Superior temporal gyrus (tissue), 1 donor: ENCODE measurements around the gene SMIM33.
"Not testable (repeated sequence)": the region's sequence is repeated elsewhere in the genome, so short reads cannot be mapped to it uniquely, and the experiment has no call there.

Source experiments
- DNase-seq: peaks from one replicate; pipeline ENCODE4 v3.0.0-alpha.2; 2016; ENCODE audit errors: extremely low spot score

Gene SMIM33

DNA sequence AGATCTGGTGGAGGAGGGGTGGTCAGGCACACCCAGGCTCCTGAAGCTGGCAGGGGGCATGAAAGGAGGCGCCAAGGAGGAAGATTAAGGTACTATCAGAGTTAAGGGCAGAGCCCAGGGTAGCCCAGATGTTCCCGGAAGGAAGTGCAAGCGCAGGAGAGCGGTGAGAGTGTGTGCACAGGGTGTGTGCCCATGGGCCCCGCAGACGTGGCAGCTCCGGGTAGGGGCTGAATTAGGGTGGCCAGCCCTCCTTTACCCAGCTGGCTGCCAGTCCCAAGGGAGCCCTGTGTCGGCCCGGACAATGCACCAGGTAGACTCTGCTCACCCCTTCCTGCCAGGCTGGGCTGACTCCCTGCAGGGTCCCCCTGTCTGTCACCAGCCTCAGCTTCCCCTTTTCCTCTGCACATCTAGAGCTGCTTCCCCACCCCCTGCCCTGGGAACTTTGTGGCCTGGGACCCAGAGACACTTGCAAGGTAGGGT, at the start of gene SMIM33:
Gene SMIM33 (plus strand): TSS at position 184 of the 480 bp plus-strand sequence. CDS start 118 bp downstream, at position 302.
- no peak for DNase-seq

DNA sequence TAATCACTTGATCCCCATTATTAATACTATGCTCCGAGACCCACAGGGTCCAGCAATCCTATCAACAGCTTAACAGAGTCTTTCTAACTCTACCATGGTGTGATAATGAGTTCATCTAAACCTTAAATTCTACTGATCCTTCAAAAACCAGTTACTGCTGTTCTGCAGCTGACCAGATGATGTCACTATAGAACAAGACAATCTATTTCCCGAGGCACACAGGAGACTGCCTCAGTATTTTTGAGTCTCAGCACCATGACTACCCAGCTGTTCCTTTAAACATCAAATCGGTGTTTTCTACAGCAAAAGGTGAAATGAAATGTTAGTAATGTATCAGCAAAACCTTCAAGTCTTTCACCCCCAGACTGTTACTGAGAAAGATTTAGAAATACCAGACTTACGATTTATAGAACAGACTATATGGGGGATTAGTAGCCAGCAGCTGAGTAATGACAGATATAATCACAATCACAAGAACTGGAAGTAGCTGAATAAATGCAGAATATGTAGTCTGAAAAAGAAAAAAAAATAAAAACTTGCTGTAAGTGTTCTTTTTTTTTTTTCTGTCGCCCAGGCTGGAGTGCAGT, 48.4 kb upstream of the SMIM33 start:
- peak; percentile 91 for DNase-seq

DNA sequence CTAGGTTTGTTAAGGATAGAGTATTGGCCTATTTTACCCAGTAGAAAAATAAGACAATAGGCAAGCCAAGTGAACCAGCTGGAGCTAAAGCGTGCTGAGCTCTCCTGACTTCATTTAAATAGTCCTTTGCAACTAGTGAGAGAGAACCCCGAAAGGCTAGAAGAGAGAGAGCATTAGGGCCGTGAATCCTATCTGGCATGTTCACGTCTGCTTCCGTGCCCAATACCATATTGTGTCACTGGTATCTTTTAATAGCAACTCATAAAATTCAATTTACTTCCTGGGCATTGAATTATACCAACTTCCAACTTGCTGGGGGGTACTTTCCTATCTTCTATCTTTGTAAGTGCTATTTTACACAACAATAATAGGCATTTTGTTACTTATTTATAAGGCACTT, 45.3 kb upstream of the SMIM33 start:
- DNase-seq, result no peak

DNA sequence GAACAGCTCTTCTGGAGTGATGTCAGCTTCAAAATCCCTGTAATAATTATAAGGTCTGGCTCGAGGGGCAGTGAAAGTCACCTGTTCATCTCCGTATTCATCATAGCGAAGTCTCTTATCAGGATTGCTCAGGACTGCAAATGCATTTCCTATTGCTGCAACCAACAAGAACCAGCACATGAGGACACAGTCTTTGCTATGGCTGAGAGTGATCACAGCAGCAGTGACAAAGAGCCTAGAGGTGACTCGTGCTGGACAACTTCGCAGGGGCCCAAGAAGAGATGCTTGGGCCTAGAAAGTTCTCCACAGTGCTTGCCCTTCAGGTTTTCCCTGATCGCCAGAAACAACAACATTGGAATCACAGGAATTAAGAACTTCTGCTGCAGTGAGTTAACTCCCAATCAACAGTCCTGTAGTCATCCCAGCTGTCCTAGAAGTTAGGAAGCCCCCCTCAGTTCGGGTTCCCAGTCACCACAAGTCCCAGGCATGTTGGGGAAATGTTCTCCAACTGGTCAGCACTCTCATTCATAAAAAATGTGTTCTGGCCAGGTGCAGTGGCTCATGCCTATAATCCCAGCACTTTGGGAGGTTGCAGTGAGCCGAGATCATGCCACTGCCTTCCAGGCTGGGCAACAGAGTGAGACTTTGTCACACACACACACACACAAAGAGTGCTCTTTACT, 44.5 kb upstream of the SMIM33 start:
- DNase-seq, result no peak

DNA sequence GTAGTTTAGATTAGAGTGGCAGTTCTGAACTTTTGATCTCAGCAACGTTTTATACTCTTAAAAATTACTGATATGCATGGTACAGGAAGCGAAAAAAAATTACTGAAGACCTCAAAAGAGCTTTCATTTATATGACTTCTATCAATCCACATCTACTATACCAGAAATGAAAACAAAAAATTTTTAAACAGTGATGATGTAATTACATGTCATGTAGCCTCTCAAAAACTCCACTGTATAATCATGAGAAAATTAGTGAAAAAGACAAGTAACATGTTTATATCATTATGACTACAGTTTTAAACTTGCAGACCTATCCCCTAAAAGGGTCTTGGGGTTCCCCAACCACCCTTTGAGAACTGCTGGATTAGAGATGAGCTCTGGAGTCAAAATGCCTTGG, 40.8 kb upstream of the SMIM33 start:
- no peak for DNase-seq

DNA sequence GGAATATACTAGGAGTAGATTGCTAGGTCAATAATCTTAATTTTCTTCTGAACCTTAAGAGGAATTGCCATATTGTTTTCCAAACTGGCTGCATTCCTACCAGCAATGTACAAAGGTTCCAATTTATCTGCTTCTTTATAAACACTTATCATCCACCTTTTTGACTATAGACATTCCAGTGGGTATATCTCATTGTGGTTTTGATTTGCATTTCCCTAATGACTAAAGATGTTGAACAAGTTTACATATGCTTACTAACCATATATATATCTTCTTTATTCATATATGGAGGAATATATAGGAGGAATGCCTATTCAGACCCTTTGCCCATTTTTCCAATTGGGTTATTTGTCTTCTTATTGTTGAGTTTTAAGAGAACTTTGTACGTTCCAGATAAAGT, 39.1 kb upstream of the SMIM33 start:
- DNase-seq, result no peak

DNA sequence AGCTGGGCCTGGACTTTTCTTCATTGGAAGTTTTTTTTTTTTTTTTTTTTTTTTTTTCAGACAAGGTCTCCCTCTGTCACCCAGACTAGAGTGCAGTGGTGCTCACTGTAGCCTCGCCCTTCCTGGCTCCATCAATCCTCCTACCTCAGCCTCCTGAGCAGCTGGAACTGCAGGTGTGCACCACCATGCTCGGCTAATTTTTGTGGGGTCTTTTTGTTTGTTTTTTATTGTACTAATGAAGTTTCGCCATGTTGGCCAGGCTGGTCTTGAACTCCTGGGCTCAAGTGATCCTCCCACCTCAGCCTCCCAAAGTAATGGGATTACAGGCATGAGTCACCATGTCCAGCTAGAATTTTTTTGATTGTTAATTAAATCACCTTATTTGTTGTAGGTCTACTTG, 35.1 kb upstream of the SMIM33 start:
- no peak for DNase-seq

DNA sequence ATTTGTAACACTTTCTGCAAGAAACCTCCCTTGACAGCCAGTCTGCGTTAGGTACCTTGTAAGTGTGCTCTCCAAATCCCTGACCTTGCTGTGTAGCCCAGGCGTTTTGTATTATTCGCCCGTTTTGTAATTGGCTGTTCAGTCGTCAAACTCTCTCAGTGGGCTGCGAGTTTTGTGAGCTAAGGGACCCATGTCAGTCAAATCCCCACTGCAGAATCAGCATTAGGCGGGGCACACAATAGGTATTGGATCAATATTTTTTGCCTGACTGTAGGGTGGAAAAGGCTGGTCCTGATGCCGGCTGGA, 32.1 kb upstream of the SMIM33 start:
- no peak for DNase-seq

DNA sequence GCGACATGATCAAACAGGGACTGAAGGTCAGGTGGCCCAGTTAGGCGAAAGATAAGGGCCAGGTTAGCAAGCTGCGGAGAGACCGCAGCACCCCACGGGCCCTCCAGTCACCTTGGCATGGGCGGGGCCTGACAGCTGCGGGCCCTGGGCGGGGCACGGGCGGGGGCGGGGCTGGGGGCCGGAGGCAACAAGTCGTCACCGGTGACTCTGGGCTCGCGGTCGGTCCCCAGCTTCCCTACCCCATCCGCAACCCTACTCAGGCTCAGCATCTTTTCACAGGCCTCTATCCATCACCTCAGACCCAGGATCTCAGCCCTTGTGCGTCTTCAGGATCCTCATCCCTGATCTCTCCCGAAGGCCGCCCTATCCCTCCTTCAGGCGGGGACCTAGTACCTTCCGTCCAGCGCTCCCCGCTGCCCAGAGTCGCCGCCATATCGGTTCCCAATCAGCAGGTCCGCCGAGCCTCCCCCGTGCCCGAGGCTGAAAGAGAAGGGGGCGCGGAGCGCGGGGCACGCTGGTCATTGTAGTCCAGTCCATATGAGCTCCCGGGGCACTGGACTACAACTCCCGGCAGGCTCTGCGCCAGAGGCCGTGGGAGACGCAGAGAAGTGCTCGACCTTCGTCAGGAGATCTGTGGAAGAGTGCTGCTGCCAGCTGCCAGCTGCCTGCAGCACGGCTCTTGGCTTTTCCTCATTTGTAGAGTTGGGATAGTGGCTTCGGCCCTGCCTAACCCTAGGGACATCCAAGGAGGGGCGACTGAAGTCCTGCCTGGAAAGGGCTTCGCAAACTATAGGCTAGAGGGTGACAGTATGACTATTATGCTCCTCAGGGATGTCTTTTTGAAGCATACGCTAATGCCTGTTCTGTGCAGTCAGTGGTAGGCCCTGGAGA, 31.5 kb upstream of the SMIM33 start, which contains the start of gene DNAJC18:
Gene DNAJC18 (minus strand): TSS at position 513 of the 891 bp plus-strand sequence. CDS start 80 bp downstream, at position 433.
- peak; percentile 97 for DNase-seq

DNA sequence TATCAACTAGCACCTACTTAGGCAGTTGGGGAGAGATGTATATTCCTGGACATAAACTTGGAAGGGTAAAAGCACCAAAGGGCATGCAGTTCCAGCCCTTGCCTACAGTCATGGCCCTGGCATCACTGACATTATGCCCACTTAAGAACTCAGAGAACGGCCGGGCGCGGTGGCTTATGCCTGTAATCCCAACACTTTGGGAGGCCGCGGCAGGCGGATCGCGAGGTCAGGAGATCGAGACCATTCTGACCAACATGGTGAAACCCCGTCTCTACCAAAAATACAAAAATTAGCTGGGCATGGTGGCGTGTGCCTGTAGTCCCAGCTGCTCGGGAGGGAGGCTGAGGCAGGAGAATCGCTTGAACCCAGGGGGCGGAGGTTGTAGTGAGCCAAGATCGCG, 30.4 kb upstream of the SMIM33 start:
- not testable (repeated sequence) for DNase-seq

DNA sequence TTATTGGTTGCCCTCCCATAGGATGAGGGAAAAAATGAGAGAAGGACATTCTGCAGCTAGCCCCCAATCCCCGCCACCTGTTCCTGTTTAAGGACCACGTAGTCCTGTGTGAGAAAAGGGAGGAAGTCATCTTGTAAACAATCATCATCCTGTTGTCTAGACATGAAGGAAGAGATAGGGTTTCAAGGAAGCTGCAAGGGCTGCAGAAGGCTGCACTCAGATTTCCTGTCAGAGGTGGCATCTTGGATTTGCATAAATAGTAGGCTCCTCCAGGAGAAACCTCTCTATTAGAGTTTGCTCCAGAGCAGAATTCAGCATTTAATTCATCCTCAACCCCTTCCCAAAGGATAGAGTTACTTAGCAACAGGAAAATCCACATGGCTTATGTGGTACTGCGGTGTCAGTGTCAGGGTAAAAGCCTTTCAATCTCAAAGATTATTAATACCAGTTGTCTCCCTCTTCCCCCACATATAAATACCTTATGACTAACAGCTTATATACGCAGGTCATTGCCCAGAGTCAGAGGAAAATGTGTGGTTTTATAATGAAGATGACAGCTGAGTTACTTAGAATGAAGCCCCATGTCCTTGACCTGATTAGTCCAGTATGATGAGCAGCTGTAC, 26.9 kb upstream of the SMIM33 start:
- DNase-seq, result no peak

DNA sequence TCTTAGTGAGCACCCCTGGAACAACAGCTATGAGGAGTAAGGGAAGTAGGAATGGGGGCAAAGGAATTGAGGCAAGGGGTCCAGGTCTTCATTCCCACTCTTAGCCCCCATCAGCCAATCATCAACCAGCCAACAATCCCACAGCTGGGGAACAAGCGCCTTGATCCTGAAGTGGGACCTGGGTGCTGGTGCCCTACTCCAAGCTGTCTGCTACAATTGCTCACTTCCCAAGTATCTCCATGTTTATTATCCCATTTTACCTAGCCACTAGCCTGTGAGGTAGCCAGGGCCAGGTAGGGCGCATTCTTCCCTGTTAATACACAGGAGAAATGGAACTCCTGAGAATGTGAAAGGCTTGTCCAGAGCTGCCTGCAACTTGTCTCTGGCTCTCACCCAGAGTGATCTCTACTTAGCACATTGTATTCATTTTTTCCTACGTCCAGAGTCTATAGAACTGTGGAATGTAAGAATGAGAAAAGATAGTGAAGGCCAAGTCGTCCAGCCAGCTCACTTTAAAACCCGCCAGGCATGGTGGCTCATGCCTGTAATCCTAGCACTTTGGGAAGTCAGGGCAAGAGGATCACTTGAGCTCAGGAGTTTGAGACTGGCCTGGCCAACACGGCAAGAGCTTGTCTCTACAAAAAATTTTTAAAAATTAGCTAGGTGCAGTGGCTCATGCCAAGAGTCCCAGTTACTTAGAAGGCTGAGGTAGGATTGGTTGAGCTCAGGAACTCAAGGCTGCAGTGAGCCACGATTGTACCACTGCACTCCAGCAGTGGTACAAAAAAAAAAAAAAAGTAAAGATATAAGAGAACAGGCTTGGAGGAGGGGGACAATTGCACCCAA, 25.3 kb upstream of the SMIM33 start:
- DNase-seq, result no peak

DNA sequence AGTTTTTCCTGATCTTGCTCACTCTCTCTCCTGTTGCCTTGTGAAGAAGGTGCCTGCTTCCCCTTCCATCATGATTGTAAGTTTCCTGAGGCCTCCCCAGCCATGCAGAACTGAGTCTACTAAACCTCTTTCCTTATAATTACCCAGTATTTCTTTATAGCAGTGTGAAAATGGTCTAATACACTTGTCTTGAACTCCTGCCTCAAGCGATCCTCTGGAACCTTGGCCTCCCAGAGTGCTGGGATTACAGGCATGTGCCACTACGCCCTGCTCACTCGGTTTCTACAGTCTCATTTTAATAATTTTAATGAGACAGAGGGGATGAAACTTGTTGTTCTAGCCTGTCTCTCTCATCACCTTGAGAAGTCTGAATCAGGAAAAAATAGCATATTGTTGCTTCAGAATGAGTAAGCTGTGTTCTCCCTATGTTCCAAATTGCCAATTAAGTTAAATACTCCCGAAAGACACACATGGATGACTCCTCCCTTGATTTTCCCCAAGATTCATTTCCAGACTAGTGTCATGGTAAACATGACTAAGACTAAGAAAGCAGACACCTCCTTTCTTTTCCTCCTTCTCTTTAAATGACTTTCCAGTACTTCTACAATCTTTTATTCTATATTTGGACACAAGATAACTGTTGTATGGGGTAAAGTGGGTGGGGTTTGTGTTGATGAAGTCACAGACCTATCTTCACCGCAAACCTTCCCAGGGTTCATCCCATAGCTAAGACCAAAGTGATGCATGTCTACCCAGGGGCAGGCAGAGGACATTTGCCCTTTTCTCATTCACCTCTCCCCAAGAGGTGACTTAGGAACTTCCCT, 23.6 kb upstream of the SMIM33 start:
- no peak for DNase-seq

DNA sequence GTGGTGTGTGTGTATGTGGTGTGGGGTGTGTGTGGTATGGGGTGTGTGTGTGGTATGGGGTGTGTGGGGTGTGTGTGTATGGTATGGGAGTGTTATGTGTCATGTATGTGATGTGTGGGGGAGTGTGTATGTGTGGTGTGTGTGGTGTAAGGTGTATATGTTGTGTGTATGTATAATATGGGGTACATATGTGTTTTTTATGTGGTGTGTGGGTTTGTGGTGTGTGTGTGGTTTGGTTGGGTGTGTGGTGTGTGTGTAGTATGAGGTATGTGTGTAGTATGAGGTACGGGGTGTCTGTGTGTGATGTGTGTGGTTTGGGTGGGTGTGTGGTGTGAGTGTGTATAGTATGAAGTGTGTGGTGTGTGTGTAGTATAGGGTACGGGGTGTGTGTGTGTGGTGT, 19.6 kb upstream of the SMIM33 start:
- no peak for DNase-seq

DNA sequence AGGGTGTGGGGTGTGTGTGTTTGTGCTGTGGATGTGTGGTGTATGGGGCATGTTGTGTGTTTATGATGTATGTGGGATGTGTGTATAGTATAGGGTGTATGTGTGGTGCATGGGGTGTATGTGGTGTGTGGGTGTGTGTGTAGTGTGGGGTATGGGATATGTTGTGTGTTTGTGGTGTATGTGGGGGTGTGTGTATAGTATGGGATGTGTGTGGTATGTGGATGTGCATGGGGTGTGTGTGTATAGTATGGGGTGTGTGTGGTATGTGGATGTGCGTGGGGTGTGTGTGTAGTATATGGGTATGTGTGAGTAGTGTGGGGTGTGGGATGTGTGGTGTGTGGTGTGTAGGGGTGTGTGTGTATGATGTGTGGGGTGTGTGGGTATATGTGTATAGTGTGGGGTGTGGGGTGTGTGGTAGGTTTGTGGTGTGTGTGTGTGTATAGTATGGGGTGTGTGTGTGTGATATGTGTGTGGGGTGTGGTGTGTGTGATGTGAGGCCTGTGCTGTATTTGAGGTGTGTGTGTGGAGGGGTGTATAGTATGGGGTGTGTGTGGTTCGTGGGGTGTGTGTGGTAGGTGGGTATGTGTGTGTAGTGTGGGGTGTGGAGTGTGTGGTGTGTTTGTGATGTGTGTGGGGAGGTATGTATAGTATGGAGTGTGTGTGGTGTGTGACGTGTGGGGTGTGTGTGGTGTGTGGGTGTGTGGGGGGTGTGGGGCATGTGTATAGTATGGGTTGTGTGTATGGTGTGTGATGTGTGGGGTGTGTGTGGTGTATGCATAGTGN, 18.7 kb upstream of the SMIM33 start:
- DNase-seq, result no peak

DNA sequence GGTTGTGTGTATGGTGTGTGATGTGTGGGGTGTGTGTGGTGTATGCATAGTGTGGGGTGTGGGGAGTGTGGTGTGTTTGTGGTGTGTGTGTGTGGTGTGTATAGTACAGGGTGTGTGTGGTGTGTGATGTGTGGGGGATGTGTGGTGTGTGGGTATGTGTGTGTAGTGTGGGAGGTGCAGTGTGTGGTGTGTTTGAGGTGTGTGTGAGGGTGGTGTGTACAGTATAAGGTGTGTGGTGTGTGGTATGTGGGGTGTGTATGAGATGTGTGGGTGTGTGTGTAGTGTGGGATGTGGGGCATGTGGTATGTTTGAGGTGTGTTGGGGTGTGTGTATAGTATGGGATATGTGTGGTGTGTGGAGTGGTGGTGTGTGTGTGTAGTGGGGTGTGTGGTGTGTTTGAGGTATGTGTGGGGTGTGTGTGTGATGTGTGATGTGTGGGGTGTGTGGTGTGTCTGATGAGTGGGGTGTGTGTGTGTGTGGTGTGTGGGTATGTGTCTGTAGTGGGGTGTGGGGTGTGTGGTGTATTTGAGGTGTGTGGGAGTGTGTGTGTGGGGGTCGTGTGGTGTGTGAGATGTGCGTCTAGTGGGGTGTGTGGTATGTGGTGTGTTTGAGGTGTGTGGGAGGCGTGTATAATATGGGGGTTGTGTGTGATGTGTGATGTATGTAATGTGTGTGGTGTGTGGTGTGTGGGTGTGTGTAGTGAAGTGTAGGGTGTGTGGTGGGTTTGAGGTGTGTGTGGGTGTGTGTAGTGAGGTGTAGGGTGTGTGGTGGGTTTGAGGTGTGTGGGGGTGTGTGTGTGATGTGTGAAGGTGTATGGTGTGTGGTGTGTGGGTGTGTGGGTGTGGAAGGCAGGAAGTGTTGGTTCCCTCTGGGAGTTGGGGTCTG, 16.9 kb upstream of the SMIM33 start:
- no peak for DNase-seq

DNA sequence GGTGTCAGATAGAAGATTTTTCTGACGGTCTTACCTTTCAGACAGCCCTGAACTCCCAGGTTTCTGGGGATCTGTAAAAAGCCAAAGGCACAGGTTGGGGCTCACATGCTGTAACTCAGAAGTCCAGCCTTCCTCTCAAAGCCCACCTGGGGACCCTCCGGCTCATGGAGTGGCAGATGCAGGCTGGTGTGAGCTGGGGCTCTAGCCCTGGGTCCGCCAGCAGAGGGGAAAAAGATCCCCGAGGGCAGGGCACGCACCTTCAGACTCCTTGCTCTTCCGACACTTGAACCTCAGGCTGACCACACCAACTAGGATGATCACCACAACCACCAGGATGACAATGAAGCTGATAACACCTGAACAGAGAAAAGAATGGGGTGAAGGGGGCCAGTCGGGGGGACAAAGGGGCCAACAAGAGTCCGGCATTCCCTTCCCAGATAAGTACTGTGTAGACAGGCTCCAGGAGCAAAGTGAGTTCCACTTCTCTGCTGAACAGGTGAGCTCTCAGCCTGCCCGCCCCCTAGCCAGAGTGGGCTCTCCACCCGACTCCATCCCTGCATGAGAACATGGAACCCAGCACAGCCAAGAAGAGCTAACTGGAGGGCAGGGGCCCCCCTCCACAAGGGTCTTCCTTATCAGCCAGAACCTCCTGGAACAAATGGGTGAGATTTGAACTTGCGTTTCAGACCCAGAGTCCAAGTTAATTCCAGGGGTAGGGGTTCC, 16.1 kb upstream of the SMIM33 start:
- DNase-seq, result no peak

DNA sequence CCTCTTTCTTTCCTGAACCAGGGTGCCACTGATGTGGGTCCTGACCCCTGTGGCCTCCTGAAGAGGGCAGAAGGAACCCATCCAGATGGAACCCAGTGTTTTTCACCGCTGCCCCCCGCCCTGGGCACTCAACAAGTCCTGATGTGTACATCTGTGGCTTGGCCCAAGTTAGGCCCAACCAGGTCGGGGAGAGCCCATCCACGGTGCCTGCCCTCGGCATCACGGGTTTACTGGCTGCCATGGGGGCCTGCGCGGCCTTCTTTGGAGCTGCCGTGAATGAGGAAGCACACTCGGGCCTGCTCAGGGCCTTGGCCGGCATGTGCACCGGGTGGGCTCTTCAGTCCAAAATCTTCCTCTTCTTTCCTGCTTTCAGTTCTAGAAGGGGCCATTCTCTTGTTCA, 14.0 kb upstream of the SMIM33 start:
- no peak for DNase-seq
